Measurements from ENCODE around the gene DDX25. TPM values are rescaled to one million over a fixed set of nuclear protein-coding genes. Genes with fewer than 3 reads are reported as not detected.
A peak's percentile ranks its signal among the peaks of the same experiment; 100 is the strongest.

The DDX25 gene
- total and polyA plus RNA-seq, 4 experiments from 2014 or later = not detected

GRCh38 chr11:125956391-125957134, 52.3 kb downstream of the DDX25 start:
- Mint-ChIP-seq H3K27ac (no peak overlapping the region), H3K9me3 (no peaks in the 10 kb centered on the region), H3K27me3 (no peaks in the 10 kb centered on the region), H3K4me3 (no peak overlapping the region), H3K36me3 (no peaks in the 10 kb centered on the region), H3K4me1 (peaks cover 3 to 6% (median 4%) of the 10 kb centered on the region in 4 donors)
- POLR2A ChIA-PET (ENCODE audit: partially characterized antibody) = no interaction called here
- Histone ChIP-seq H3K4me1 (ENCODE audit: insufficient read depth, low read length) (no peaks in the 10 kb centered on the region), H3K36me3 (ENCODE audit: insufficient read depth, low read length) (no peaks in the 10 kb centered on the region), H3K27me3 (ENCODE audit: insufficient read depth, low read length) (no peaks in the 10 kb centered on the region), H3K4me3 (ENCODE audit: low read length in 2 of 2) (no peak overlapping the region), H3K9me3 (ENCODE audit: control insufficient read depth in 1 of 2, low read length in 2 of 2) (no peaks in the 10 kb centered on the region), H3K27ac (ENCODE audit: low read depth, low read length) (no peak overlapping the region)
- CTCF ChIA-PET (ENCODE audit: partially characterized antibody) = interaction anchor here (1.2 kb wide), 1 partner anchor 20 kb away, joined by 3 read pairs; no protein-coding TSS in a partner anchor
- intact Hi-C loops (cut with micrococcal nuclease) = no loop called here
- DNase-seq = no peak

- Mint-ChIP-seq H3K27me3 (no peaks in the 10 kb centered on the region), H3K36me3 (no peaks in the 10 kb centered on the region), H3K27ac (peak overlapping the region in 1 of 7 donors; percentile 4), H3K9me3 (peaks cover 0 to 10% (median 7%) of the 10 kb centered on the region in 8 donors), H3K4me1 (peaks cover 3 to 6% (median 4%) of the 10 kb centered on the region in 4 donors), H3K4me3 (peak overlapping the region in 5 of 8 donors; percentile 5 to 65 (median 44))
- DNase-seq = no peak
- H3K4me1 ChIP-seq (ENCODE audit: insufficient read depth, low read length) = no peaks in the 10 kb centered on the region
- ChIA-PET POLR2A (ENCODE audit: partially characterized antibody) (no interaction called here), CTCF (ENCODE audit: partially characterized antibody) (no interaction called here)
- no peaks in the 10 kb centered on the region for H3K36me3 ChIP-seq (ENCODE audit: insufficient read depth, low read length)
- H3K27me3 ChIP-seq (ENCODE audit: insufficient read depth, low read length) = no peaks in the 10 kb centered on the region
- H3K27ac ChIP-seq (ENCODE audit: low read depth, low read length) = no peak overlapping the region
- intact Hi-C loops (cut with micrococcal nuclease) = no loop called here
- H3K9me3 ChIP-seq (ENCODE audit: control insufficient read depth in 1 of 2, low read length in 2 of 2) = peaks cover 0 to 4% of the 10 kb centered on the region in 2 donors
- H3K4me3 ChIP-seq (ENCODE audit: low read length in 2 of 2) = no peak overlapping the region
Observed at GRCh38 chr11:125957618-125958332, 53.5 kb downstream of the DDX25 start.

- Histone ChIP-seq H3K36me3 (ENCODE audit: insufficient read depth, low read length) (no peaks in the 10 kb centered on the region), H3K4me1 (ENCODE audit: insufficient read depth, low read length) (no peaks in the 10 kb centered on the region), H3K27ac (ENCODE audit: low read depth, low read length) (no peak overlapping the region), H3K27me3 (ENCODE audit: insufficient read depth, low read length) (no peaks in the 10 kb centered on the region), H3K4me3 (ENCODE audit: low read length in 2 of 2) (no peak overlapping the region), H3K9me3 (ENCODE audit: control insufficient read depth in 1 of 2, low read length in 2 of 2) (peaks cover 0 to 4% of the 10 kb centered on the region in 2 donors)
- H3K27ac Mint-ChIP-seq = no peak overlapping the region
- DNase-seq = no peak
- H3K9me3 Mint-ChIP-seq = peaks cover 0 to 16% (median 11%) of the 10 kb centered on the region in 8 donors
- POLR2A ChIA-PET (ENCODE audit: partially characterized antibody) = no interaction called here
- peaks cover 3 to 6% (median 4%) of the 10 kb centered on the region in 4 donors for H3K4me1 Mint-ChIP-seq
- H3K27me3 Mint-ChIP-seq = no peaks in the 10 kb centered on the region
- intact Hi-C loops (cut with micrococcal nuclease) = no loop called here
- CTCF ChIA-PET (ENCODE audit: partially characterized antibody) = no interaction called here
- no peaks in the 10 kb centered on the region for H3K36me3 Mint-ChIP-seq
- H3K4me3 Mint-ChIP-seq = no peak overlapping the region
Observed at GRCh38 chr11:125958872-125959400, 54.6 kb downstream of the DDX25 start.

- peaks cover 3 to 6% (median 4%) of the 10 kb centered on the region in 4 donors for H3K4me1 Mint-ChIP-seq
- Histone ChIP-seq H3K4me3 (ENCODE audit: low read length in 2 of 2) (no peak overlapping the region), H3K4me1 (ENCODE audit: insufficient read depth, low read length) (no peaks in the 10 kb centered on the region), H3K36me3 (ENCODE audit: insufficient read depth, low read length) (no peaks in the 10 kb centered on the region), H3K9me3 (ENCODE audit: control insufficient read depth in 1 of 2, low read length in 2 of 2) (peaks cover 0 to 4% of the 10 kb centered on the region in 2 donors), H3K27ac (ENCODE audit: low read depth, low read length) (no peak overlapping the region), H3K27me3 (ENCODE audit: insufficient read depth, low read length) (no peaks in the 10 kb centered on the region)
- POLR2A ChIA-PET (ENCODE audit: partially characterized antibody) = no interaction called here
- no peaks in the 10 kb centered on the region for H3K27me3 Mint-ChIP-seq
- CTCF ChIA-PET (ENCODE audit: partially characterized antibody) = no interaction called here
- peaks cover 0 to 16% (median 11%) of the 10 kb centered on the region in 8 donors for H3K9me3 Mint-ChIP-seq
- no peak for DNase-seq
- intact Hi-C loops (cut with micrococcal nuclease) = no loop called here
- H3K4me3 Mint-ChIP-seq = no peak overlapping the region
- no peaks in the 10 kb centered on the region for H3K36me3 Mint-ChIP-seq
- no peak overlapping the region for H3K27ac Mint-ChIP-seq
Observed at GRCh38 chr11:125959511-125959910, 55.2 kb downstream of the DDX25 start.

GRCh38 chr11:125959931-125960330, 55.6 kb downstream of the DDX25 start:
- Histone ChIP-seq H3K9me3 (ENCODE audit: control insufficient read depth in 1 of 2, low read length in 2 of 2) (peaks cover 0 to 4% of the 10 kb centered on the region in 2 donors), H3K27me3 (ENCODE audit: insufficient read depth, low read length) (no peaks in the 10 kb centered on the region), H3K4me3 (ENCODE audit: low read length in 2 of 2) (no peak overlapping the region), H3K4me1 (ENCODE audit: insufficient read depth, low read length) (no peaks in the 10 kb centered on the region), H3K27ac (ENCODE audit: low read depth, low read length) (no peak overlapping the region), H3K36me3 (ENCODE audit: insufficient read depth, low read length) (no peaks in the 10 kb centered on the region)
- DNase-seq = no peak
- peaks cover 0 to 16% (median 11%) of the 10 kb centered on the region in 8 donors for H3K9me3 Mint-ChIP-seq
- CTCF ChIA-PET (ENCODE audit: partially characterized antibody) = no interaction called here
- H3K36me3 Mint-ChIP-seq = no peaks in the 10 kb centered on the region
- POLR2A ChIA-PET (ENCODE audit: partially characterized antibody) = no interaction called here
- H3K27me3 Mint-ChIP-seq = no peaks in the 10 kb centered on the region
- H3K4me3 Mint-ChIP-seq = no peak overlapping the region
- H3K27ac Mint-ChIP-seq = peak overlapping the region in 1 of 7 donors; percentile 49
- peaks cover 3 to 6% (median 4%) of the 10 kb centered on the region in 4 donors for H3K4me1 Mint-ChIP-seq
- intact Hi-C loops (cut with micrococcal nuclease) = no loop called here

GRCh38 chr11:125960771-125961170, 56.5 kb downstream of the DDX25 start:
- intact Hi-C loops (cut with micrococcal nuclease) = no loop called here
- CTCF ChIA-PET (ENCODE audit: partially characterized antibody) = no interaction called here
- H3K4me1 Mint-ChIP-seq = peaks cover 3 to 6% (median 4%) of the 10 kb centered on the region in 4 donors
- no peak for DNase-seq
- Histone ChIP-seq H3K27me3 (ENCODE audit: insufficient read depth, low read length) (no peaks in the 10 kb centered on the region), H3K4me1 (ENCODE audit: insufficient read depth, low read length) (no peaks in the 10 kb centered on the region), H3K27ac (ENCODE audit: low read depth, low read length) (no peak overlapping the region), H3K36me3 (ENCODE audit: insufficient read depth, low read length) (no peaks in the 10 kb centered on the region), H3K4me3 (ENCODE audit: low read length in 2 of 2) (no peak overlapping the region), H3K9me3 (ENCODE audit: control insufficient read depth in 1 of 2, low read length in 2 of 2) (peaks cover 0 to 4% of the 10 kb centered on the region in 2 donors)
- peaks cover 0 to 16% (median 11%) of the 10 kb centered on the region in 8 donors for H3K9me3 Mint-ChIP-seq
- no peak overlapping the region for H3K4me3 Mint-ChIP-seq
- H3K27ac Mint-ChIP-seq = no peak overlapping the region
- no peaks in the 10 kb centered on the region for H3K27me3 Mint-ChIP-seq
- POLR2A ChIA-PET (ENCODE audit: partially characterized antibody) = no interaction called here
- H3K36me3 Mint-ChIP-seq = no peaks in the 10 kb centered on the region

GRCh38 chr11:125967515-125967914, 63.2 kb downstream of the DDX25 start:
- no peak overlapping the region for H3K27ac ChIP-seq (ENCODE audit: low read depth, low read length)
- H3K4me3 Mint-ChIP-seq = no peak overlapping the region
- ChIA-PET POLR2A (ENCODE audit: partially characterized antibody) (no interaction called here), CTCF (ENCODE audit: partially characterized antibody) (no interaction called here)
- no peak for DNase-seq
- H3K4me1 Mint-ChIP-seq = no peaks in the 10 kb centered on the region
- H3K4me1 ChIP-seq (ENCODE audit: insufficient read depth, low read length) = no peaks in the 10 kb centered on the region
- intact Hi-C loops (cut with micrococcal nuclease) = no loop called here
- no peaks in the 10 kb centered on the region for H3K36me3 Mint-ChIP-seq
- no peaks in the 10 kb centered on the region for H3K9me3 ChIP-seq (ENCODE audit: control insufficient read depth in 1 of 2, low read length in 2 of 2)
- no peak overlapping the region for H3K4me3 ChIP-seq (ENCODE audit: low read length in 2 of 2)
- H3K27me3 Mint-ChIP-seq = no peaks in the 10 kb centered on the region
- no peaks in the 10 kb centered on the region for H3K36me3 ChIP-seq (ENCODE audit: insufficient read depth, low read length)
- no peak overlapping the region for H3K27ac Mint-ChIP-seq
- H3K27me3 ChIP-seq (ENCODE audit: insufficient read depth, low read length) = no peaks in the 10 kb centered on the region
- H3K9me3 Mint-ChIP-seq = peaks cover 0 to 9% (median 8%) of the 10 kb centered on the region in 8 donors

All from CD4-positive, alpha-beta memory T cell (primary cell).